Subcutaneous preadipocyte (primary cell): ENCODE measurements around the gene KNOP1. TPM values are rescaled to one million over a fixed set of nuclear protein-coding genes. Genes with fewer than 3 reads are reported as not detected.

ENCODE experiments used
- total RNA-seq: library from RNA; depleted of rRNA; stranded (reverse); fragments of >200 nt; gene quantifications from 2 replicates; pipeline ENCODE4 v1.2.3, GENCODE V29; 2012

Gene KNOP1, protein sequence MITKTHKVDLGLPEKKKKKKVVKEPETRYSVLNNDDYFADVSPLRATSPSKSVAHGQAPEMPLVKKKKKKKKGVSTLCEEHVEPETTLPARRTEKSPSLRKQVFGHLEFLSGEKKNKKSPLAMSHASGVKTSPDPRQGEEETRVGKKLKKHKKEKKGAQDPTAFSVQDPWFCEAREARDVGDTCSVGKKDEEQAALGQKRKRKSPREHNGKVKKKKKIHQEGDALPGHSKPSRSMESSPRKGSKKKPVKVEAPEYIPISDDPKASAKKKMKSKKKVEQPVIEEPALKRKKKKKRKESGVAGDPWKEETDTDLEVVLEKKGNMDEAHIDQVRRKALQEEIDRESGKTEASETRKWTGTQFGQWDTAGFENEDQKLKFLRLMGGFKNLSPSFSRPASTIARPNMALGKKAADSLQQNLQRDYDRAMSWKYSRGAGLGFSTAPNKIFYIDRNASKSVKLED
- 8.8 and 14.3 TPM in 2 replicates for total RNA-seq

DNA sequence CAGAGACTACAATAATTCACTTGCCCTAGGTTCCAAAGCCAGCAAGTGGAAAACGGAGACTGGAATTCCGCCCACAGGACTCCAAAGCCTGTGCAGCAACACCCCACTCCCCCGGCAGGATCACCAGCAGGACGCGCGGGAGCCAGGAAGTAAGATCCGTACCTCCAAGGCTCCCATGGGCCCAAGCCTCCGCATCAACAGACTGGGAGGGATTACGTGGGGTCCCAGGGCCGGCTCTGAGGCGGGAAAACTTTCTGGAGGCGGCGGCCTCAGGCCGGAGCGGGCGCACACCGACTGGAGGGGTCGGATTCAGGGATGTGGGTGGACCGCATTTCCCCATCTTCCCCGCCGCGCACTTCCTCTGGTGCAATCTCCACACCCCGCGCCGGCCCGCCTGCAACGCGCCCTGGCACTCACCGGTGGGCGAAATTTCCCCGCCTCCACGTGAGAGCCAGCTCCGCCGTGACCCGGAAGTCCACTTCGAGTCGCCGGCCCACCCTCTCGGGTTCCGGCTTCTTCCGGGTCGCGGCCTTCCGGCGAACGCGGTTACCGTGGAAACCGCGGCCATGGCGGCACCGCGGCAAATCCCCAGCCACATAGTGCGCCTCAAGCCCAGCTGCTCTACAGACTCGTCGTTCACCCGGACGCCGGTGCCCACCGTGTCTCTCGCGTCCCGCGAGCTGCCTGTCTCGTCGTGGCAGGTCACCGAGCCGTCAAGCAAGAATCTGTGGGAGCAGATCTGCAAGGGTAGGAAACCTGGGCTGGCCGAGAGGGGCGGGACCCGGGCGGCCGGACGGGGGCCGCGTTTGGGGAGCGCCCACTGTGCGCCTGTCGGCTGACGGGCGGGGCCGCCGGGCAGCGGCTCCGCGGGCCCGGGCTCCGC lies at the start of gene KNOP1, which contains the start of gene IQCK:
Gene KNOP1, minus strand, starts transcription at position 487 of the 883 bp plus-strand sequence. CDS start 3,192 bp downstream, outside the sequence.
Gene IQCK, plus strand, starts transcription at position 531 of the 883 bp plus-strand sequence. Its CDS starts 36 bp downstream, at position 567.

Other genes starting within 250 kb of the KNOP1 start
- gene GDE1, start 196.1 kb downstream of the KNOP1 start, total RNA-seq = 36.4 and 49.3 TPM in 2 replicates
- gene CCP110, start 194.3 kb downstream of the KNOP1 start, total RNA-seq = 9.2 and 13.5 TPM in 2 replicates
- 53.2 and 54.7 TPM in 2 replicates for gene VPS35L, start 162.5 kb downstream of the KNOP1 start, total RNA-seq
- 6.8 and 8.8 TPM in 2 replicates for gene IQCK, start within 50 bp of the KNOP1 start, total RNA-seq
- 0.20 and 0.37 TPM in 2 replicates for gene GPRC5B, start 166.6 kb upstream of the KNOP1 start, total RNA-seq